GM12891 (cell line): ENCODE data around the gene FSTL5.

Source experiments
- PAX5 ChIP-seq: IDR thresholded peaks from 2 replicates; pipeline ENCODE4 v1.6.1; 2011; ENCODE audit warnings: low read length, moderate library complexity, mild to moderate bottlenecking; ENCODE audit not compliant: insufficient read depth, severe bottlenecking
- POLR2A ChIP-seq: IDR thresholded peaks from 2 replicates; pipeline ENCODE4 v1.6.1; 2011; ENCODE audit warnings: low read depth, low read length, control low read depth
- POLR2AphosphoS5 ChIP-seq: IDR thresholded peaks from 2 replicates; pipeline ENCODE4 v1.6.1; 2011; ENCODE audit warnings: low read depth, low read length, control low read depth
- POU2F2 ChIP-seq: IDR thresholded peaks from 2 replicates; pipeline ENCODE4 v1.6.1; 2011; ENCODE audit warnings: low read depth, mild to moderate bottlenecking, control low read depth, low read length, moderate library complexity
- SPI1 ChIP-seq: IDR thresholded peaks from 2 replicates; pipeline ENCODE4 v1.6.1; 2011; ENCODE audit warnings: low read depth, low read length, control low read depth
- TAF1 ChIP-seq: IDR thresholded peaks from 2 replicates; pipeline ENCODE4 v1.6.1; 2011; ENCODE audit warnings: low read depth, low read length, control low read depth

- TF ChIP-seq POLR2AphosphoS5 (no peak), POLR2A (no peak), SPI1 (no peak), TAF1 (no peak), PAX5 (no peak), POU2F2 (no peak)
Observed at GRCh38 chr4:161892951-161893350, 270.8 kb downstream of the FSTL5 start.
